HepG2 (cell line): Measurements from ENCODE around the gene ALLC. TPM values are rescaled to one million over a fixed set of nuclear protein-coding genes. Genes with fewer than 3 reads are reported as not detected.

Experiments used
- BCL6 ChIP-seq: IDR thresholded peaks from 2 replicates; pipeline ENCODE4 v1.6.1; 2016; ENCODE audit warnings: missing genetic modification reagents, missing compliant biosample characterization
- E2F2 ChIP-seq: sonication (generic); formaldehyde crosslinking; IDR thresholded peaks from 2 replicates; pipeline ENCODE4 v1.4.0; 2020; ENCODE audit warnings: missing genetic modification reagents, borderline replicate concordance
- ELF3 ChIP-seq: IDR thresholded peaks from 2 replicates; pipeline ENCODE4 v1.6.1; 2016; ENCODE audit warnings: missing genetic modification reagents, missing compliant biosample characterization
- FOXC1 ChIP-seq: sonication (generic); formaldehyde crosslinking; IDR thresholded peaks from 2 replicates; pipeline ENCODE4 v1.8.0; 2022; ENCODE audit warnings: mild to moderate bottlenecking, missing genetic modification reagents, borderline replicate concordance
- HNF4A ChIP-seq: sonication (generic); formaldehyde crosslinking; IDR thresholded peaks from 2 replicates; pipeline ENCODE4 v1.4.0; 2020; ENCODE audit warnings: missing genetic modification reagents
- KLF16 ChIP-seq, 2 experiments: sonication (generic) in 1 of 2; formaldehyde crosslinking in 1 of 2; IDR thresholded peaks; 2 replicates each; pipeline versions ENCODE4 v1.6.1 to v1.8.0; 2016 to 2023; ENCODE audit warnings: missing genetic modification reagents in 2 of 2, missing compliant biosample characterization in 1 of 2
- MEF2D ChIP-seq: sonication (generic); formaldehyde crosslinking; IDR thresholded peaks from 2 replicates; pipeline ENCODE4 v1.5.1; 2020; ENCODE audit warnings: mild to moderate bottlenecking, missing genetic modification reagents
- MXD1 ChIP-seq: sonication (generic); formaldehyde crosslinking; IDR thresholded peaks from 2 replicates; pipeline ENCODE4 v1.4.0; 2020; ENCODE audit warnings: mild to moderate bottlenecking, missing genetic modification reagents
- PAF1 ChIP-seq: IDR thresholded peaks from 2 replicates; pipeline ENCODE4 v1.6.1; 2016; ENCODE audit warnings: missing genetic modification reagents, missing compliant biosample characterization
- POGK ChIP-seq: sonication (generic); formaldehyde crosslinking; conservative IDR thresholded peaks from 2 replicates; pipeline ENCODE4 v1.8.0; 2022; ENCODE audit warnings: mild to moderate bottlenecking, moderate library complexity, missing genetic modification reagents
- POLR2A ChIP-seq, 2 experiments: IDR thresholded peaks; 2 replicates each; pipeline ENCODE4 v1.6.1; 2011; ENCODE audit warnings: low read depth in 2 of 2, low read length in 2 of 2, mild to moderate bottlenecking in 1 of 2, moderate library complexity in 1 of 2; ENCODE audit not compliant: insufficient read depth in 1 of 2
- PRDM15 ChIP-seq: sonication (generic); formaldehyde crosslinking; IDR thresholded peaks from 2 replicates; pipeline ENCODE4 v1.4.0; 2020; ENCODE audit warnings: missing genetic modification reagents
- RFX5 ChIP-seq: IDR thresholded peaks from 2 replicates; pipeline ENCODE4 v1.6.1; 2011; ENCODE audit warnings: low read depth, low read length, improper control_type of control experiment
- ZNF18 ChIP-seq: sonication (generic); formaldehyde crosslinking; IDR thresholded peaks from 2 replicates; pipeline ENCODE4 v1.8.0; 2022; ENCODE audit warnings: mild to moderate bottlenecking, missing genetic modification reagents; ENCODE audit not compliant: insufficient replicate concordance
- ZNF530 ChIP-seq: sonication (generic); formaldehyde crosslinking; IDR thresholded peaks from 2 replicates; pipeline ENCODE4 v1.5.0; 2020; ENCODE audit warnings: low read depth, mild to moderate bottlenecking, missing genetic modification reagents
- ZNF782 ChIP-seq: sonication (generic); formaldehyde crosslinking; IDR thresholded peaks from 2 replicates; pipeline ENCODE4 v1.4.0; 2020; ENCODE audit warnings: missing genetic modification reagents, mild to moderate bottlenecking, borderline replicate concordance
- polyA plus RNA-seq, 8 experiments: library from polyadenylated mRNA; depleted of rRNA in 3 of 8; stranded (reverse) in 7 of 8; unstranded in 1 of 8; fragments of >200 nt; fragmentation: Illumina TruSeq in 4 of 8; extraction: Trizol in 4 of 8; gene quantifications; 2 replicates each; pipeline versions ENCODE4 v1.2.1 to v1.2.3, GENCODE V29; 2011 to 2016; ENCODE audit warnings: low read depth in 4 of 8, missing spikeins in 1 of 8, mixed read lengths in 1 of 8; ENCODE audit not compliant: insufficient read depth in 1 of 8
- total RNA-seq, 5 experiments: library from RNA; depleted of rRNA; stranded (reverse); fragments of >200 nt; fragmentation: Illumina TruSeq; extraction: Trizol; gene quantifications; 2 replicates each; pipeline ENCODE4 v1.2.3, GENCODE V29; 2016; ENCODE audit warnings: low read depth in 1 of 5

Gene ALLC
- total and polyA plus RNA-seq, 2 of the 13 experiments (the other 11 are each of a cell fraction or from before 2014, with no cell fraction given), result 0.08 to 0.11 TPM

- TF ChIP-seq MXD1 (CRISPR knock-in tag) (0 out of 2 replicates have a peak, but pooled peaks have one; percentile 2), PRDM15 (CRISPR knock-in tag) (no peak), POGK (CRISPR knock-in tag) (peak; percentile 25; the same call in 1 of the 2 replicates), ZNF530 (CRISPR knock-in tag) (no peak), MEF2D (peak; percentile 46; the same call in 1 of the 2 replicates), KLF16 (CRISPR knock-in tag; IDR thresholded peaks at IDR 0.05) (peak in 1 of 2 experiments; percentile 45; a peak in 1 of 4 replicates), FOXC1 (CRISPR knock-in tag) (peak; percentile 40; the same call in 1 of the 2 replicates), HNF4A (CRISPR knock-in tag) (peak; percentile 59), ZNF18 (CRISPR knock-in tag) (peak; percentile 74), E2F2 (CRISPR knock-in tag) (no peak), RFX5 (0 out of 2 replicates have a peak, but pooled peaks have one; percentile 12), POLR2A (IDR thresholded peaks at IDR 0.05; ENCODE audit: insufficient read depth in 1 of 2, low read depth in 2 of 2, low read length in 2 of 2) (no peak), ZNF782 (no peak), BCL6 (CRISPR knock-in tag) (0 out of 2 replicates have a peak, but pooled peaks have one; percentile 3), ELF3 (CRISPR knock-in tag) (0 out of 2 replicates have a peak, but pooled peaks have one; percentile 18), PAF1 (no peak)
Observed at GRCh38 chr2:3656762-3657721, 958 bp upstream of the ALLC start (continued).
